GM12878 (cell line): ENCODE data around the gene WNT11. TPM values are rescaled to one million over a fixed set of nuclear protein-coding genes. Genes with fewer than 3 reads are reported as not detected.

ENCODE experiments used
- ATAC-seq: fragments of 200-7000 bp; cut with Tn5 transposase; 3 replicates; pipeline ENCODE4 v1.9.1; 2020; ENCODE audit warnings: mild to moderate bottlenecking, moderate library complexity
- BruUV-seq: library from RNA; stranded (reverse); fragments of 400-500 nt; replicated peaks from 2 replicates; lab custom pipeline; 2021; lab: Mats Ljungman, UMichigan
- CTCF ChIA-PET: fragments of 300-600 bp; sonication (Branson Sonifier 250); formaldehyde crosslinking; extraction: SDS; loops from one replicate; lab custom pipeline; 2021; ENCODE audit warnings: inconsistent platforms; lab: Yijun Ruan, JAX
- POLR2A ChIA-PET: fragments of 350-600 bp; formaldehyde crosslinking; extraction: SDS; loops from one replicate; lab custom pipeline; 2021; ENCODE audit warnings: inconsistent platforms; lab: Charles Lee
- RAD21 ChIA-PET: fragments of 300-600 bp; sonication (Branson Sonifier 250); formaldehyde crosslinking; loops from one replicate; lab custom pipeline; 2023; ENCODE audit warnings: antibody characterized with exemption; ENCODE audit not compliant: unreplicated experiment; lab: Charles Lee
- SMC1A ChIA-PET: fragments of 300-600 bp; sonication (Branson Sonifier 250); formaldehyde crosslinking; loops from one replicate; lab custom pipeline; 2023; ENCODE audit not compliant: unreplicated experiment, uncharacterized antibody; lab: Charles Lee
- DNase-seq: peaks from one replicate; pipeline ENCODE4 v3.0.0-alpha.2; 2011; ENCODE audit warnings: low read depth, low spot score
- FAIRE-seq: peaks from 3 replicates; lab custom pipeline; 2011; peaks lifted over from hg19 to GRCh38; lab: Jason Lieb, UNC
- H2AFZ ChIP-seq: 2 replicates; pipeline ENCODE4 v1.6.0; 2011; ENCODE audit warnings: low read depth, low read length, control low read depth; ENCODE audit not compliant: control insufficient read depth
- H3K27ac ChIP-seq: 2 replicates; pipeline ENCODE4 v1.5.1; 2011; ENCODE audit warnings: control low read depth; ENCODE audit not compliant: control insufficient read depth, insufficient read depth
- H3K27me3 ChIP-seq, 2 experiments: replicated peaks in 1 of 2; 2 replicates each; pipeline versions ENCODE4 v1.6.0 to v1.6.1; 2011; ENCODE audit warnings: low read length in 1 of 2; ENCODE audit not compliant: control insufficient read depth in 2 of 2, insufficient read depth in 2 of 2
- H3K36me3 ChIP-seq, 2 experiments: 2 replicates each; pipeline ENCODE4 v1.5.1; 2011; ENCODE audit warnings: low read length in 1 of 2; ENCODE audit not compliant: control insufficient read depth in 2 of 2, insufficient read depth in 2 of 2
- H3K4me1 ChIP-seq: 2 replicates; pipeline ENCODE4 v1.6.1; 2011; ENCODE audit warnings: mild to moderate bottlenecking, low read length, moderate library complexity, mixed read lengths; ENCODE audit not compliant: control insufficient read depth, insufficient read depth
- H3K4me2 ChIP-seq: 2 replicates; pipeline ENCODE4 v1.6.0; 2011; ENCODE audit warnings: control low read depth; ENCODE audit not compliant: control insufficient read depth, insufficient read depth
- H3K4me3 ChIP-seq: fragments of 200-600 bp; sonication (generic); 2 replicates; pipeline ENCODE4 v1.5.1; 2016
- H3K79me2 ChIP-seq: 2 replicates; pipeline ENCODE4 v1.6.0; 2011; ENCODE audit warnings: low read length; ENCODE audit not compliant: control insufficient read depth, insufficient read depth
- H3K9ac ChIP-seq: 2 replicates; pipeline ENCODE4 v1.8.0; 2011; ENCODE audit warnings: low read length, control low read depth, mixed read lengths; ENCODE audit not compliant: control insufficient read depth, insufficient read depth
- H3K9me3 ChIP-seq: replicated peaks from 3 replicates; pipeline ENCODE4 v1.5.1; 2011; ENCODE audit warnings: mild to moderate bottlenecking, low read length; ENCODE audit not compliant: control insufficient read depth, insufficient read depth
- H4K20me1 ChIP-seq: 2 replicates; pipeline ENCODE4 v1.6.0; 2011; ENCODE audit not compliant: control insufficient read depth, insufficient read depth
- BMI1 ChIP-seq: fragments of 450-650 bp; IDR thresholded peaks from 2 replicates; pipeline ENCODE4 v1.6.1; 2016; ENCODE audit warnings: mild to moderate bottlenecking, moderate library complexity, borderline replicate concordance
- CHD1 ChIP-seq: IDR thresholded peaks from 2 replicates; pipeline ENCODE4 v1.6.1; 2012; ENCODE audit warnings: low read depth, low read length, improper control_type of control experiment
- JUNB ChIP-seq: IDR thresholded peaks from 2 replicates; pipeline ENCODE4 v1.6.1; 2016; ENCODE audit warnings: antibody characterized with exemption, mild to moderate bottlenecking
- LARP7 ChIP-seq: fragments of 450-650 bp; IDR thresholded peaks from 2 replicates; pipeline ENCODE4 v1.6.1; 2017; ENCODE audit warnings: mild to moderate bottlenecking
- NFIC ChIP-seq: IDR thresholded peaks from 2 replicates; pipeline ENCODE4 v1.6.1; 2012; ENCODE audit warnings: low read depth, mild to moderate bottlenecking, inconsistent platforms, low read length, moderate library complexity
- RFX5 ChIP-seq: IDR thresholded peaks from 2 replicates; pipeline ENCODE4 v1.6.1; 2011; ENCODE audit warnings: low read depth, low read length, improper control_type of control experiment
- SMAD5 ChIP-seq: IDR thresholded peaks from 2 replicates; pipeline ENCODE4 v1.6.1; 2016; ENCODE audit warnings: antibody characterized with exemption, low read depth
- YBX1 ChIP-seq: fragments of 450-650 bp; IDR thresholded peaks from 2 replicates; pipeline ENCODE4 v1.6.1; 2016; ENCODE audit warnings: antibody characterized with exemption
- ZNF217 ChIP-seq: fragments of 450-650 bp; IDR thresholded peaks from 2 replicates; pipeline ENCODE4 v1.6.1; 2017; ENCODE audit warnings: antibody characterized with exemption, mild to moderate bottlenecking
- WGBS: methylation state at CpG from one replicate; pipeline ENCODE4 v1.1.6; 2016; ENCODE audit warnings: low lambda C conversion rate; ENCODE audit not compliant: insufficient replicate concordance, insufficient coverage; ENCODE audit errors: missing lambda C conversion rate; 5-methylcytosine and 5-hydroxymethylcytosine counted together
- in situ Hi-C: fragments of 300-500 bp; cut with MboI; formaldehyde crosslinking; loops from 9 replicates; pipeline ENCODE4 v1.14.3; 2018; ENCODE audit warnings: mixed read lengths
- intact Hi-C: fragments of 100-400 bp; cut with micrococcal nuclease; formaldehyde crosslinking; loops from one replicate; pipeline ENCODE4 v1.14.2; 2022; ENCODE audit not compliant: unreplicated experiment
- polyA plus RNA-seq, 11 experiments: library from polyadenylated mRNA; depleted of rRNA in 4 of 11; unstranded in 6 of 11; stranded (reverse) in 5 of 11; fragments of >200 nt; fragmentation: Nextera tagmentation in 4 of 11; fragmentation: Illumina TruSeq in 1 of 11; extraction: Ambion mirVana in 4 of 11; extraction: Trizol in 1 of 11; gene quantifications; 1 replicate in 1 of 11; 2 replicates in 10 of 11; pipeline versions ENCODE4 v1.2.1 to v1.2.3, GENCODE V29; 2011 to 2016; ENCODE audit warnings: inconsistent platforms in 2 of 11, missing spikeins in 2 of 11, low read depth in 1 of 11
- total RNA-seq, 4 experiments: library from RNA; depleted of rRNA in 3 of 4; stranded (reverse); fragments of >200 nt in 3 of 4; fragmentation: Illumina TruSeq in 1 of 4; extraction: Trizol in 1 of 4; gene quantifications; 2 replicates each; pipeline versions ENCODE4 v1.2.1 to v1.2.3, GENCODE V29; 2013 to 2021
- TF ChIP-seq, protein P1 (sequence below): IDR thresholded peaks from 2 replicates; pipeline ENCODE4 v1.6.1; 2011; ENCODE audit warnings: low read depth, mild to moderate bottlenecking, low read length, moderate library complexity, borderline replicate concordance; ENCODE audit errors: extremely low read depth
- TF ChIP-seq, protein P2 (sequence below): IDR thresholded peaks from 2 replicates; pipeline ENCODE4 v1.6.1; 2012; ENCODE audit warnings: mild to moderate bottlenecking, low read depth, low read length

The WNT11 gene
- total and polyA plus RNA-seq, 10 of the 15 experiments (the other 5 are each of a cell fraction or from before 2014, with no cell fraction given) = 0.05 to 0.19 TPM; not detected in 8

DNA sequence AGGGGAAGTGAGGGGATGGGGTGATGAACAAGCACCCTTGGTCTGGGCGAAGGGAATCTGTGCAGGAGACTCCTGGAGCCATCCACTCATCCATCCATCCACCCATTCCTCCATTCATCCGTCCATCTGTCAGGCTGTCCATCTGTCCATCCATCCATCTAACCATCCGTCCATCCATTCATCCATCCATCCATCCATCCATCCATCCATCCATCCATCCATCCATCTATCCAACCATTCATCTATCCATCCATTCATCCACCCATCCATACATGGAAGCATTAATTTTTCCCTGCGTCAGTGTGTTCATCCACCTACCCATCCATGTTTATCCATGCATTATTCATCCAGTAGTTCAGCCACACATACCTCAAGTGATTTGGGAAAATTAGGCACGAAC is 32.0 kb downstream of the WNT11 start:
- no peaks in the 10 kb centered on the region for H3K9me3 ChIP-seq
- no peaks in the 10 kb centered on the region for H3K79me2 ChIP-seq
- H3K36me3 ChIP-seq = no peaks in the 10 kb centered on the region
- intact Hi-C loops (no loop called here), in situ Hi-C loops (no loop called here)
- H3K4me2 ChIP-seq = no peak overlapping the region
- no peak overlapping the region for H3K9ac ChIP-seq
- ChIA-PET POLR2A (interaction anchor here (0.7 kb wide), 1 partner anchor 19 kb away, joined by 4 read pairs; no protein-coding TSS in a partner anchor), RAD21 (no interaction called here), SMC1A (no interaction called here), CTCF (no interaction called here)
- H3K27ac ChIP-seq = no peak overlapping the region
- no peaks in the 10 kb centered on the region for H3K27me3 ChIP-seq
- H2AFZ ChIP-seq = no peak overlapping the region
- H3K4me3 ChIP-seq = no peak overlapping the region
- TF ChIP-seq NFIC (no peak), LARP7 (no peak), ZNF217 (no peak)
- TF ChIP-seq, protein P1, sequence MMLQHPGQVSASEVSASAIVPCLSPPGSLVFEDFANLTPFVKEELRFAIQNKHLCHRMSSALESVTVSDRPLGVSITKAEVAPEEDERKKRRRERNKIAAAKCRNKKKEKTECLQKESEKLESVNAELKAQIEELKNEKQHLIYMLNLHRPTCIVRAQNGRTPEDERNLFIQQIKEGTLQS = no peak
- H4K20me1 ChIP-seq = no peaks in the 10 kb centered on the region
- 30% methylated on average over 5 of the region's 5 CpGs for WGBS
- no peak for FAIRE-seq
- DNase-seq = no peak
- no TSS peak for BruUV-seq
- peaks cover 8% of the 10 kb centered on the region; the same call in 1 of the 2 replicates for H3K4me1 ChIP-seq
- no peak for ATAC-seq

DNA sequence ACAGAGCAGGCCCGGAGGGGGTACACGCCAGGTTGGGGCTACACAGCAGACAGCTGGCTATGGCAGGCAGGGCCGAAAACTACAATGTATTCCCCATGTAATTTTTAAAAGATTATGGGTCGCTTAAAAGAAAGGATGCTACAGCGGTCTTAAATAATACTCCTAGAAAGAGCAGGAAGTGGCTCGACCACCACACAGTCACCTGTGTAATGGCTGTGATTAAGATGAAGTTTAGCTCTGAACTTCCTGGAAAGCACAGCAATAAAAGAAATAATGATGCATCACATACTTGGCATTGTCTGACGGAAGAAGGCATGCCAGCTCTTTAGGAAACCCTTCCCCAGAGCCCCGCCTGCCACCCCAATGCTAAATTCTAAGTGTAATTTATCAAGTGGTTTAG is 32.6 kb downstream of the WNT11 start:
- ChIA-PET CTCF (no interaction called here), POLR2A (interaction anchor here (0.7 kb wide), 1 partner anchor 18 kb away, joined by 4 read pairs; no protein-coding TSS in a partner anchor), RAD21 (no interaction called here), SMC1A (no interaction called here)
- no peak for FAIRE-seq
- Histone ChIP-seq H3K79me2 (no peaks in the 10 kb centered on the region), H4K20me1 (no peaks in the 10 kb centered on the region), H3K4me2 (no peak overlapping the region), H2AFZ (no peak overlapping the region), H3K4me1 (peaks cover 15% of the 10 kb centered on the region), H3K27me3 (no peaks in the 10 kb centered on the region), H3K27ac (no peak overlapping the region), H3K9me3 (no peaks in the 10 kb centered on the region)
- in situ Hi-C loops = no loop called here
- no peak for ATAC-seq
- 49% methylated on average over 8 of the region's 8 CpGs for WGBS
- no peak for TF ChIP-seq BMI1
- TF ChIP-seq CHD1 = no peak
- TF ChIP-seq RFX5 = no peak
- no peak for TF ChIP-seq SMAD5
- no peak for TF ChIP-seq YBX1
- TF ChIP-seq JUNB = no peak
- TF ChIP-seq, protein P2, sequence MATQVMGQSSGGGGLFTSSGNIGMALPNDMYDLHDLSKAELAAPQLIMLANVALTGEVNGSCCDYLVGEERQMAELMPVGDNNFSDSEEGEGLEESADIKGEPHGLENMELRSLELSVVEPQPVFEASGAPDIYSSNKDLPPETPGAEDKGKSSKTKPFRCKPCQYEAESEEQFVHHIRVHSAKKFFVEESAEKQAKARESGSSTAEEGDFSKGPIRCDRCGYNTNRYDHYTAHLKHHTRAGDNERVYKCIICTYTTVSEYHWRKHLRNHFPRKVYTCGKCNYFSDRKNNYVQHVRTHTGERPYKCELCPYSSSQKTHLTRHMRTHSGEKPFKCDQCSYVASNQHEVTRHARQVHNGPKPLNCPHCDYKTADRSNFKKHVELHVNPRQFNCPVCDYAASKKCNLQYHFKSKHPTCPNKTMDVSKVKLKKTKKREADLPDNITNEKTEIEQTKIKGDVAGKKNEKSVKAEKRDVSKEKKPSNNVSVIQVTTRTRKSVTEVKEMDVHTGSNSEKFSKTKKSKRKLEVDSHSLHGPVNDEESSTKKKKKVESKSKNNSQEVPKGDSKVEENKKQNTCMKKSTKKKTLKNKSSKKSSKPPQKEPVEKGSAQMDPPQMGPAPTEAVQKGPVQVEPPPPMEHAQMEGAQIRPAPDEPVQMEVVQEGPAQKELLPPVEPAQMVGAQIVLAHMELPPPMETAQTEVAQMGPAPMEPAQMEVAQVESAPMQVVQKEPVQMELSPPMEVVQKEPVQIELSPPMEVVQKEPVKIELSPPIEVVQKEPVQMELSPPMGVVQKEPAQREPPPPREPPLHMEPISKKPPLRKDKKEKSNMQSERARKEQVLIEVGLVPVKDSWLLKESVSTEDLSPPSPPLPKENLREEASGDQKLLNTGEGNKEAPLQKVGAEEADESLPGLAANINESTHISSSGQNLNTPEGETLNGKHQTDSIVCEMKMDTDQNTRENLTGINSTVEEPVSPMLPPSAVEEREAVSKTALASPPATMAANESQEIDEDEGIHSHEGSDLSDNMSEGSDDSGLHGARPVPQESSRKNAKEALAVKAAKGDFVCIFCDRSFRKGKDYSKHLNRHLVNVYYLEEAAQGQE = no peak
- TF ChIP-seq, all 136 proteins: peak for 0
- no TSS peak for BruUV-seq
- Histone ChIP-seq H3K36me3 (no peaks in the 10 kb centered on the region), H3K4me3 (no peak overlapping the region), H3K9ac (no peak overlapping the region)
- no peak for DNase-seq
- intact Hi-C loops = no loop called here
